Esophagus squamous epithelium (tissue), 5 donors: ENCODE results near the gene ADGRG1. TPM values are rescaled to one million over a fixed set of nuclear protein-coding genes. Genes with fewer than 3 reads are reported as not detected.

Source experiments
- DNase-seq: peaks from one replicate; lab custom pipeline; 2025; lab: John Stamatoyannopoulos, UW
- H3K27ac ChIP-seq, 4 donors: fragments of 200-600 bp; sonication (generic); one replicate each; pipeline ENCODE4 v1.5.1; 2016 to 2019; ENCODE audit warnings: mild to moderate bottlenecking in 1 of 4
- H3K27me3 ChIP-seq, 4 donors: fragments of 200-600 bp; sonication (generic); 1 replicate in 3 of 4; 2 replicates in 1 of 4; pipeline versions ENCODE4 v1.5.1 to v1.6.0; 2017 to 2021; ENCODE audit warnings: antibody characterized with exemption in 1 of 4
- H3K36me3 ChIP-seq, 3 donors: fragments of 200-600 bp; sonication (generic); one replicate each; pipeline ENCODE4 v1.5.1; 2016 to 2019
- H3K4me1 ChIP-seq, 3 donors: fragments of 200-600 bp; sonication (generic); one replicate each; pipeline ENCODE4 v1.5.1; 2017 to 2019
- H3K4me3 ChIP-seq, 4 donors: fragments of 200-600 bp; sonication (generic); 1 replicate in 3 of 4; 2 replicates in 1 of 4; pipeline ENCODE4 v1.5.1; 2016 to 2019; ENCODE audit warnings: mild to moderate bottlenecking in 2 of 4, moderate library complexity in 1 of 4
- H3K9me3 ChIP-seq, 3 donors: fragments of 200-600 bp; sonication (generic); one replicate each; pipeline ENCODE4 v1.5.1; 2016 to 2019
- CTCF ChIP-seq, 6 experiments: fragments of 450-650 bp in 4 of 6; fragments of 200-600 bp in 2 of 6; sonication (generic) in 2 of 6; IDR thresholded peaks; one replicate each; pipeline ENCODE4 v1.5.1; 2016 to 2019; ENCODE audit warnings: antibody characterized with exemption in 6 of 6, mild to moderate bottlenecking in 4 of 6, moderate library complexity in 4 of 6
- POLR2A ChIP-seq, 4 donors: fragments of 450-650 bp; IDR thresholded peaks; one replicate each; pipeline ENCODE4 v1.6.1; 2017; ENCODE audit warnings: antibody characterized with exemption in 4 of 4, mild to moderate bottlenecking in 4 of 4, moderate library complexity in 3 of 4
- WGBS, 2 donors: methylation state at CpG; one replicate each; pipeline ENCODE4 v1.1.5; 2018; 5-methylcytosine and 5-hydroxymethylcytosine counted together
- intact Hi-C: fragments of 100-400 bp; cut with DNase I; formaldehyde crosslinking; loops from one replicate; pipeline ENCODE4 v1.15.0; 2022
- total RNA-seq, 4 donors: library from RNA; depleted of rRNA; stranded (reverse); fragments of >200 nt; gene quantifications; one replicate each; pipeline ENCODE4 v1.1.0, GENCODE V29; 2016
- donor health status: DM: yes; HTN: yes; CAD: no.

ADGRG1 gene
- total RNA-seq, 4 donors from 2014 or later = 37.0 to 65.5 (median 42.1) TPM

- Histone ChIP-seq H3K36me3 (no peaks in the 10 kb centered on the region), H3K4me3 (no peak overlapping the region), H3K27ac (peak overlapping the region in 2 of 4 donors; percentile 11 to 74), H3K27me3 (peaks cover 0 to 18% (median 0%) of the 10 kb centered on the region in 4 donors), H3K4me1 (peaks cover 15 to 93% (median 33%) of the 10 kb centered on the region in 3 donors), H3K9me3 (no peaks in the 10 kb centered on the region)
- intact Hi-C loops = no loop called here
- no peak for TF ChIP-seq POLR2A (IDR thresholded peaks at IDR 0.05)
- no peak for TF ChIP-seq CTCF (IDR thresholded peaks at IDR 0.05)
- 17% methylated on average over 2 of the region's 4 CpGs; no CpG with 5 or more reads in 1 of the 2 donors for WGBS, 2 donors
- DNase-seq = no peak
These were observed 5.7 kb downstream of the ADGRG1 start for GRCh38 chr16:57634171-57634570.

- intact Hi-C loops = no loop called here
- WGBS, 2 donors = 54 to 83% methylated on average over 6 to 9 of the region's 16 CpGs
- peaks cover 13 to 99% (median 37%) of the 10 kb centered on the region in 3 donors for H3K4me1 ChIP-seq
These were observed 7.1 kb downstream of the ADGRG1 start for GRCh38 chr16:57635266-57636097.

GRCh38 chr16:57636184-57636583 is 7.8 kb downstream of the ADGRG1 start:
- Histone ChIP-seq H3K9me3 (no peaks in the 10 kb centered on the region), H3K27ac (peak overlapping the region in 3 of 4 donors; percentile 20 to 74 (median 57)), H3K4me3 (no peak overlapping the region), H3K4me1 (peaks cover 9 to 95% (median 37%) of the 10 kb centered on the region in 3 donors), H3K27me3 (peaks cover 0 to 12% (median 0%) of the 10 kb centered on the region in 4 donors), H3K36me3 (peaks cover 0 to 4% (median 0%) of the 10 kb centered on the region in 3 donors)
- DNase-seq = no peak
- intact Hi-C loops = no loop called here
- WGBS, 2 donors = 91 to 100% methylated on average over 2 to 4 of the region's 5 CpGs
- TF ChIP-seq POLR2A (IDR thresholded peaks at IDR 0.05) (no peak), CTCF (IDR thresholded peaks at IDR 0.05) (no peak)

More at GRCh38 chr16:57635266-57636097, 7.1 kb downstream of the ADGRG1 start:
- no peak for DNase-seq
- Histone ChIP-seq H3K36me3 (no peaks in the 10 kb centered on the region), H3K27ac (peak overlapping the region in 3 of 4 donors; percentile 12 to 74 (median 57)), H3K27me3 (peaks cover 0 to 18% (median 0%) of the 10 kb centered on the region in 4 donors), H3K9me3 (no peaks in the 10 kb centered on the region), H3K4me3 (no peak overlapping the region)
- TF ChIP-seq CTCF (IDR thresholded peaks at IDR 0.05) (no peak), POLR2A (IDR thresholded peaks at IDR 0.05) (no peak)

GRCh38 chr16:57637020-57637419 is 8.6 kb downstream of the ADGRG1 start:
- intact Hi-C loops = no loop called here
- Histone ChIP-seq H3K27me3 (peaks cover 0 to 12% (median 0%) of the 10 kb centered on the region in 4 donors), H3K27ac (peak overlapping the region; percentile 20 to 74 (median 48))

More at GRCh38 chr16:57637020-57637419, 8.6 kb downstream of the ADGRG1 start:
- 49 to 65% methylated on average over 7 of the region's 8 CpGs for WGBS, 2 donors
- H3K9me3 ChIP-seq = no peaks in the 10 kb centered on the region
- H3K4me1 ChIP-seq = peaks cover 9 to 87% (median 37%) of the 10 kb centered on the region in 3 donors
- H3K4me3 ChIP-seq = peak overlapping the region in 1 of 4 donors; percentile 1
- DNase-seq = no peak
- TF ChIP-seq POLR2A (IDR thresholded peaks at IDR 0.05) (no peak), CTCF (IDR thresholded peaks at IDR 0.05) (no peak)
- peaks cover 0 to 13% (median 0%) of the 10 kb centered on the region in 3 donors for H3K36me3 ChIP-seq
